CD14-positive monocyte (primary cell): ENCODE measurements around the gene CDK15. TPM values are rescaled to one million over a fixed set of nuclear protein-coding genes. Genes with fewer than 3 reads are reported as not detected.

Source experiments
- DNase-seq, 3 donors: peaks; one replicate each; pipeline ENCODE4 v3.0.0-alpha.2; 2011 to 2022
- H2AFZ ChIP-seq: 2 replicates; pipeline ENCODE4 v1.6.0; 2012; ENCODE audit warnings: mild to moderate bottlenecking, low read depth, low read length, inconsistent platforms; ENCODE audit not compliant: insufficient read depth, poor library complexity, severe bottlenecking
- H3K27ac ChIP-seq, 2 donors: 1 replicate in 1 of 2; 2 replicates in 1 of 2; pipeline ENCODE4 v1.5.1; 2012 to 2013; ENCODE audit warnings: low read length in 2 of 2, control low read depth in 1 of 2, inconsistent platforms in 1 of 2, low read depth in 1 of 2, mild to moderate bottlenecking in 1 of 2
- H3K27me3 ChIP-seq, 2 donors: one replicate each; pipeline versions ENCODE4 v1.6.0 to v1.6.1; 2011 to 2013; ENCODE audit warnings: low read length in 2 of 2; ENCODE audit not compliant: control insufficient read depth in 2 of 2, insufficient read depth in 2 of 2
- H3K36me3 ChIP-seq, 2 donors: replicated peaks in 1 of 2; 1 replicate in 1 of 2; 2 replicates in 1 of 2; pipeline versions ENCODE4 v1.5.1 to v1.6.1; 2012 to 2013; ENCODE audit warnings: low read length in 2 of 2, control low read depth in 1 of 2, inconsistent platforms in 1 of 2, mild to moderate bottlenecking in 1 of 2; ENCODE audit not compliant: insufficient read depth in 2 of 2, control insufficient read depth in 1 of 2
- H3K4me1 ChIP-seq, 2 donors: 1 replicate in 1 of 2; 2 replicates in 1 of 2; pipeline versions ENCODE4 v1.5.1 to v1.6.1; 2012 to 2013; ENCODE audit warnings: low read length in 2 of 2, control low read depth in 1 of 2, inconsistent platforms in 1 of 2, mild to moderate bottlenecking in 1 of 2, moderate library complexity in 1 of 2; ENCODE audit not compliant: insufficient read depth in 2 of 2, control insufficient read depth in 1 of 2
- H3K4me2 ChIP-seq: replicated peaks from 2 replicates; pipeline ENCODE3; 2012; ENCODE audit warnings: low read length, moderate library complexity, mild to moderate bottlenecking; ENCODE audit not compliant: poor library complexity, severe bottlenecking; ENCODE audit errors: extremely low read depth
- H3K4me3 ChIP-seq, 3 experiments: fragments of 200-600 bp in 1 of 3; sonication (generic) in 1 of 3; replicated peaks in 1 of 3; 1 replicate in 2 of 3; 2 replicates in 1 of 3; pipeline ENCODE4 v1.5.1; 2011 to 2013; ENCODE audit warnings: low read length in 3 of 3, mild to moderate bottlenecking in 3 of 3, control low read depth in 2 of 3, low read depth in 2 of 3, inconsistent platforms in 1 of 3, moderate library complexity in 1 of 3
- H3K79me2 ChIP-seq: 2 replicates; pipeline ENCODE4 v1.6.0; 2012; ENCODE audit warnings: mild to moderate bottlenecking, control low read depth, inconsistent platforms, low read length, moderate library complexity; ENCODE audit not compliant: insufficient read depth
- H3K9ac ChIP-seq: 2 replicates; pipeline ENCODE4 v1.6.0; 2017; ENCODE audit warnings: low read length, mild to moderate bottlenecking; ENCODE audit not compliant: insufficient read depth, poor library complexity, severe bottlenecking
- H3K9me3 ChIP-seq, 2 donors: replicated peaks in 1 of 2; 1 replicate in 1 of 2; 2 replicates in 1 of 2; pipeline versions ENCODE4 v1.5.1 to v1.6.1; 2012 to 2013; ENCODE audit warnings: low read length in 2 of 2, control low read depth in 1 of 2; ENCODE audit not compliant: control insufficient read depth in 1 of 2, insufficient read depth in 1 of 2
- H4K20me1 ChIP-seq: 2 replicates; pipeline ENCODE4 v1.6.0; 2012; ENCODE audit warnings: mild to moderate bottlenecking, low read length, control low read depth, moderate library complexity; ENCODE audit not compliant: insufficient read depth
- H3K27ac Mint-ChIP-seq, 7 donors: one replicate each; pipeline ENCODE4 v1.8.0; 2020; ENCODE audit warnings: mild to moderate bottlenecking in 7 of 7, mixed read lengths in 7 of 7, moderate library complexity in 6 of 7, inconsistent platforms in 2 of 7
- H3K27me3 Mint-ChIP-seq, 3 donors: one replicate each; pipeline ENCODE4 v1.8.0; 2021 to 2022; ENCODE audit warnings: low read depth in 3 of 3, mild to moderate bottlenecking in 3 of 3, mixed read lengths in 3 of 3, moderate library complexity in 3 of 3, inconsistent platforms in 1 of 3
- H3K36me3 Mint-ChIP-seq, 2 donors: one replicate each; pipeline ENCODE4 v1.8.0; 2020; ENCODE audit warnings: mixed read lengths in 2 of 2, inconsistent platforms in 1 of 2, mild to moderate bottlenecking in 1 of 2
- H3K4me1 Mint-ChIP-seq: one replicate; pipeline ENCODE4 v1.8.0; 2020; ENCODE audit warnings: mild to moderate bottlenecking, mixed read lengths
- H3K4me3 Mint-ChIP-seq, 2 donors: one replicate each; pipeline ENCODE4 v1.8.0; 2020; ENCODE audit warnings: mild to moderate bottlenecking in 2 of 2, mixed read lengths in 2 of 2, moderate library complexity in 1 of 2
- H3K9me3 Mint-ChIP-seq, 7 donors: one replicate each; pipeline ENCODE4 v1.8.0; 2020 to 2022; ENCODE audit warnings: mixed read lengths in 7 of 7, mild to moderate bottlenecking in 6 of 7, moderate library complexity in 6 of 7, inconsistent platforms in 2 of 7
- CTCF ChIP-seq: fragments of 200-600 bp; IDR thresholded peaks from one replicate; pipeline ENCODE4 v1.8.0; 2022; ENCODE audit warnings: antibody characterized with exemption, mild to moderate bottlenecking
- WGBS: methylation state at CpG from one replicate; pipeline ENCODE4 v1.1.5; 2013; ENCODE audit warnings: missing lambda C conversion rate; ENCODE audit not compliant: insufficient coverage; 5-methylcytosine and 5-hydroxymethylcytosine counted together
- intact Hi-C, 2 donors: fragments of 100-400 bp; cut with micrococcal nuclease; formaldehyde crosslinking; loops; one replicate each; pipeline versions ENCODE4 v1.15.0 to v1.15.1; 2023
- polyA plus RNA-seq, 3 donors: library from polyadenylated mRNA; depleted of rRNA in 1 of 3; unstranded in 2 of 3; stranded (reverse) in 1 of 3; fragments of 300-500 nt in 2 of 3; fragments of >200 nt in 1 of 3; fragmentation: Illumina TruSeq in 2 of 3; gene quantifications; 1 replicate in 2 of 3; 2 replicates in 1 of 3; pipeline ENCODE4 v1.2.3, GENCODE V29; 2012 to 2021

The CDK15 gene
- polyA plus RNA-seq, 3 donors, result not detected

GRCh38 chr2:201886504-201886903 is 80.2 kb downstream of the CDK15 start:
- WGBS, result no CpG with 5 or more reads among the region's 3 CpGs
- Histone ChIP-seq H3K9me3 (no peaks in the 10 kb centered on the region), H2AFZ (no peak overlapping the region), H3K79me2 (no peaks in the 10 kb centered on the region), H3K36me3 (no peaks in the 10 kb centered on the region), H4K20me1 (no peaks in the 10 kb centered on the region), H3K4me2 (no peak overlapping the region), H3K9ac (no peak overlapping the region), H3K27ac (no peak overlapping the region), H3K4me1 (peaks cover 0 to 8% of the 10 kb centered on the region in 2 donors), H3K27me3 (peaks cover 8 to 17% of the 10 kb centered on the region in 2 donors), H3K4me3 (no peak overlapping the region)
- TF ChIP-seq CTCF, result no peak
- Mint-ChIP-seq H3K36me3 (no peaks in the 10 kb centered on the region), H3K9me3 (no peaks in the 10 kb centered on the region), H3K4me3 (no peak overlapping the region), H3K27ac (no peak overlapping the region), H3K27me3 (peaks cover 13 to 44% (median 29%) of the 10 kb centered on the region in 3 donors), H3K4me1 (peaks cover 14% of the 10 kb centered on the region)
- DNase-seq, result no peak
- intact Hi-C loops, result no loop called here

- no peak overlapping the region for H3K4me3 Mint-ChIP-seq
- no peaks in the 10 kb centered on the region for H3K79me2 ChIP-seq
- H3K4me3 ChIP-seq, result no peak overlapping the region
- no peaks in the 10 kb centered on the region for H3K9me3 Mint-ChIP-seq
- WGBS, result no CpG with 5 or more reads among the region's 9 CpGs
- H3K36me3 ChIP-seq, result no peaks in the 10 kb centered on the region
- no peak overlapping the region for H3K4me2 ChIP-seq
- intact Hi-C loops, result no loop called here
- H3K4me1 Mint-ChIP-seq, result peaks cover 4% of the 10 kb centered on the region
- no peak for TF ChIP-seq CTCF
- H3K4me1 ChIP-seq, result peaks cover 0 to under 1% of the 10 kb centered on the region in 2 donors
- H3K36me3 Mint-ChIP-seq, result no peaks in the 10 kb centered on the region
- peaks cover 2 to 11% of the 10 kb centered on the region in 2 donors for H3K27me3 ChIP-seq
- H3K27ac ChIP-seq, result no peak overlapping the region
- H3K9ac ChIP-seq, result no peak overlapping the region
- H4K20me1 ChIP-seq, result no peaks in the 10 kb centered on the region
- H3K27ac Mint-ChIP-seq, result no peak overlapping the region
- DNase-seq, result no peak
- H3K9me3 ChIP-seq, result no peaks in the 10 kb centered on the region
- no peak overlapping the region for H2AFZ ChIP-seq
- peaks cover 2 to 31% (median 18%) of the 10 kb centered on the region in 3 donors for H3K27me3 Mint-ChIP-seq
These were observed 81.6 kb downstream of the CDK15 start for GRCh38 chr2:201887773-201888425.
